Ovary (tissue), 3 donors: ENCODE data around the gene MRPS17.

Experiments used
- EP300 ChIP-seq: sonication (generic); formaldehyde crosslinking; IDR thresholded peaks from one replicate; pipeline ENCODE4 v1.6.1; 2017; ENCODE audit warnings: antibody characterized with exemption
- POLR2A ChIP-seq: fragments of 450-650 bp; IDR thresholded peaks from one replicate; pipeline ENCODE4 v1.6.1; 2017; ENCODE audit warnings: antibody characterized with exemption, mild to moderate bottlenecking, moderate library complexity
- TF ChIP-seq, protein P1 (sequence below), 3 donors: fragments of 450-650 bp in 2 of 3; fragments of 200-600 bp in 1 of 3; IDR thresholded peaks; one replicate each; pipeline versions ENCODE4 v1.5.1 to v1.8.0; 2016 to 2022; ENCODE audit warnings: antibody characterized with exemption in 3 of 3, mild to moderate bottlenecking in 1 of 3
- donor health status: DM: no; HTN: no; CAD: no.

- TF ChIP-seq EP300 (no peak), POLR2A (no peak)
- TF ChIP-seq, protein P1, sequence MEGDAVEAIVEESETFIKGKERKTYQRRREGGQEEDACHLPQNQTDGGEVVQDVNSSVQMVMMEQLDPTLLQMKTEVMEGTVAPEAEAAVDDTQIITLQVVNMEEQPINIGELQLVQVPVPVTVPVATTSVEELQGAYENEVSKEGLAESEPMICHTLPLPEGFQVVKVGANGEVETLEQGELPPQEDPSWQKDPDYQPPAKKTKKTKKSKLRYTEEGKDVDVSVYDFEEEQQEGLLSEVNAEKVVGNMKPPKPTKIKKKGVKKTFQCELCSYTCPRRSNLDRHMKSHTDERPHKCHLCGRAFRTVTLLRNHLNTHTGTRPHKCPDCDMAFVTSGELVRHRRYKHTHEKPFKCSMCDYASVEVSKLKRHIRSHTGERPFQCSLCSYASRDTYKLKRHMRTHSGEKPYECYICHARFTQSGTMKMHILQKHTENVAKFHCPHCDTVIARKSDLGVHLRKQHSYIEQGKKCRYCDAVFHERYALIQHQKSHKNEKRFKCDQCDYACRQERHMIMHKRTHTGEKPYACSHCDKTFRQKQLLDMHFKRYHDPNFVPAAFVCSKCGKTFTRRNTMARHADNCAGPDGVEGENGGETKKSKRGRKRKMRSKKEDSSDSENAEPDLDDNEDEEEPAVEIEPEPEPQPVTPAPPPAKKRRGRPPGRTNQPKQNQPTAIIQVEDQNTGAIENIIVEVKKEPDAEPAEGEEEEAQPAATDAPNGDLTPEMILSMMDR (IDR thresholded peaks at IDR 0.05), result no peak
These were observed 33.9 kb upstream of the MRPS17 start for GRCh38 chr7:55917771-55918170.
